GM19043 (cell line): ENCODE data around the gene CLCF1.

Experiments used
- ATAC-seq: cut with Tn5 transposase; IDR thresholded peaks from one replicate; pipeline ENCODE4 v1.9.1; 2021; ENCODE audit warnings: low read depth; ENCODE audit not compliant: unreplicated experiment

The CLCF1 gene

DNA sequence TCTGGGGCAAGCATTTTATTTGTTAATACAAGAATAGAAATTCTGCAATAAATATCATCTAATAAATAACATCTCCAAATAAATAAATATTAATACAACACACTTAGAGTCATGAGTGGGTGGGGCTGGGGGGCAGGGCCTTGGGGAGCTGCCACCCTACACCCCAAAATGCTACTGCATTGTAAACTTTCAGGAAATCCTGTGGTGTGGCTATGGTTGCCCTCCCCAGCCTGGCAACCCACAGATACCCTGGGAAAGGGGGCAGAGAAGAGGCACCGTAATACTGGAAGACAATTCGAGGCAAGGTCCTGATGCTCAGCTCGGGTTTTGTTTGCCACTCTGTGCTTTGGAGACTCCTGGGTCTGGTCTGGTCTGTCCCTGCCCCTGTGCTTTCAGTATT lies 9.2 kb downstream of the CLCF1 start:
- ATAC-seq = no peak

DNA sequence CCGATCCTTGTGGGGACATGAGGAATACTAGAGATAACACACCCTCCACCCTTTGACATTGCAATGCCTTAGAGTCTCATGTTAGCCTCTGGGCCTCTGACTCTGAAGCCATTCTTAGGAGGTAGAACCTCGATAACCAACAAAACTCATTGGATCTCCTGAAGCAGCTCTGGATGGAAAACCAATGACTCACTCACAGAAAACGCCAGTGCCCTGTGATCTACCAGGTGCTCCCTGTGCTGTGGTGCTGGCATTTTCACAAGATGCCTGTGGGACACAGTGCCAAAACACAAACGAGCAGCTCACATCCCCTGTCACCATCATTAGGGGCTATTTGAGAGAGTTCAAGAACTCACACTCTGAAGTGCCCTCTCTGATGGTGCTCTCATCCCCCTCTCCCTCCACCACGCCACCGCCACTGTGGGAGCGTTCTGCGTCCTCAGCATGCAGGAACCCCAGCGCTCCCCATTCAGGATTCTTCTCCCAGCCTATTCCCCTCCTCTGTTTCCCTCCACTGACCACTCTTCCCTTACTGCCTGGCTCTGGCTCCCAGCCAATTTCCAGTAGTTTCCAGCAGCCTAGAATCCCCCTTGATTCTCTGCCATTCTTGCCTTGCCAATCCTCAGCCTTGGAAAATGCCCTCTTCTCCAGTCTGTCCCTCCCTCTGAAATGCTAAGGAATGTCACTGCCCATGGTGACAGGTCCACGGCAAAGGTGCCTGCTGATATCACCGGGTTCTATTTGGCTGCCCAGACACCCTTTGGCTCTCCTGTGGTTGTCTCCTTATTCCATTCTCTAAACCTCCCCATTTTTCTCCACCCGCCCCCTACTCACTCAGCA lies 15.3 kb downstream of the CLCF1 start:
- no peak for ATAC-seq

DNA sequence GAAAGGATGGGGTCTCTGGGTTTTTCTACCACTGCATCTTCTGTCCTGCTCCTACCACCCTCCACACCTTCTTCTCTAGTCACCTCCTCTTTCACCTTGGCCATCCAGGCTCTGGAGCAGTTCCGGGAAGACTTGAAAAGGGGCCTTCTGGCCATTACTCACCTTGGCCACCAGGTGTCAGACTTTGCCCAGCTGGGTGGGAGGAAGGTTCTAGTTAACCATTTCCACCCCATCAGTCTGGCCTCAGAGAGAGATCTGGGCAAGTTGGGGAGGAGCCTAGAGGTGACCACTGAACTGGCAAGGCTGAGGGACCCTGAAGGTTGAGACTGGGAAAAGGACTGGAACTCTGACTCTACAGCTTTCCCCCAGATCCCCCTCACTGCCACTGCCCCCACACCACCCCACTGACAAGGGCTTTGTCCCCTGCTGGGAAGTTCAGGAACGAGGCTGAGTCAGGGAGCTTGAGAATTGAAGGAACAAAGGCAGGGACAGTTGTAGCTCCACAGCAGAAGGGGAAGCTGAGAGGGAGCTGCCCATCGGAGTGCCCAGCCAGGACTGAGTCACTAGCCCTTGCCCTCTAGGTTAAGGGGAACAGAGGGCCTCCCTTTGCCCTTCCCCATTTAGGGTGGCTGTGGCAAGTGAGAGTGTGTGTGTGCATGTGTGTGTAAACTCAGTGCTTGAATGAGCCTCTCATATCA lies 16.4 kb downstream of the CLCF1 start:
- ATAC-seq = no peak

DNA sequence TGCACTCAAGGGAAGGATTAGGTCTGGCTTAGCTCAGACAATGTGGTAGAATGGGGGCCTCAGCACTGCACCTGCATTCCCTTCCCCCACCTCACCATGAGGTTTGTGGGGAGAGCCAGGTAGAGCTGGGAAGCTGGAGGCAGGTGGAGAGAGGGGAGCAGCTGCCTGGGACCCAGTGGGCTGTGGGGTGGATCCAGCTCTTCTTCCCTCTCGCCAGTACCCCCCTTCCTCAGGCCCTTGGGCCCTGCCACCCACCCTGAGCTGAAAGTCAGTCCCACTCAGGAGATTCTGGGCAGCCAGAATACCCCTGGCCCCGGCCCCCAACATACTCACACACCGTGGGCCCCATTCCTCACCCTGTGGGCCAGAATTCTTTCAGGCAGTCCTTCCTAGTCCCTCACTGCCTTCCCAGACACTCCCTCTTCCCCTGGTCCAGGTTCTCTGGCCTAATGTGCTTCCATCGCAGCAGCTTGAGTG lies 17.0 kb downstream of the CLCF1 start:
- ATAC-seq = no peak

DNA sequence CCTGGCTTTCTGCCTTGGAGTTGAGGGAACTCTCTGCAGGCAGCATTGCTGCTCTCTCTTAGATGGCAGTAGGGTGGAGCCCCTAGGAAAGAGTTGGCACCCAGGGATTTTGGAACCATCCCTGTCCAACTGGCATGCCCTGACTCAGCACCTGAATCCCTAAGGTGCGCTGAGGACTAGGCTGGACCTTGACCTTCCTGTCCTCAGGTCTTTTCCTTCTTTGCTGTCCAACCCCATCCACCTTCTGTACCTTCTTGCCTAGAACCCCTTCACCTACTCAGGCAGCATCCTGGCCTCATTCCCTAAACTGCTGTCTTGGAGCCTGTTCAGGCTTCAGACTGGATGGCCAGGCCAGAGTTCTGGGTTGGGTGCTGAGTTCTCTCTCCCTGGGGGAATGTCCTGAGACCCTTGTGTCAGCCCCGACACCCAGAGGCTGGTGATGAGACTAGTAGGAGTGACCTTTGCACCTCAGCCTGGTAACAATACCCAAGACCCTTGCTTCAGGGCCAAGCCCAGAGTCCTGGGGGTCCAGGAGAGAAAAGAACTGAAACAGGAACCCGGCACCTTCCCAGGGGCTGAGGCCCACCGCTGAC lies 17.5 kb downstream of the CLCF1 start:
- ATAC-seq = no peak

DNA sequence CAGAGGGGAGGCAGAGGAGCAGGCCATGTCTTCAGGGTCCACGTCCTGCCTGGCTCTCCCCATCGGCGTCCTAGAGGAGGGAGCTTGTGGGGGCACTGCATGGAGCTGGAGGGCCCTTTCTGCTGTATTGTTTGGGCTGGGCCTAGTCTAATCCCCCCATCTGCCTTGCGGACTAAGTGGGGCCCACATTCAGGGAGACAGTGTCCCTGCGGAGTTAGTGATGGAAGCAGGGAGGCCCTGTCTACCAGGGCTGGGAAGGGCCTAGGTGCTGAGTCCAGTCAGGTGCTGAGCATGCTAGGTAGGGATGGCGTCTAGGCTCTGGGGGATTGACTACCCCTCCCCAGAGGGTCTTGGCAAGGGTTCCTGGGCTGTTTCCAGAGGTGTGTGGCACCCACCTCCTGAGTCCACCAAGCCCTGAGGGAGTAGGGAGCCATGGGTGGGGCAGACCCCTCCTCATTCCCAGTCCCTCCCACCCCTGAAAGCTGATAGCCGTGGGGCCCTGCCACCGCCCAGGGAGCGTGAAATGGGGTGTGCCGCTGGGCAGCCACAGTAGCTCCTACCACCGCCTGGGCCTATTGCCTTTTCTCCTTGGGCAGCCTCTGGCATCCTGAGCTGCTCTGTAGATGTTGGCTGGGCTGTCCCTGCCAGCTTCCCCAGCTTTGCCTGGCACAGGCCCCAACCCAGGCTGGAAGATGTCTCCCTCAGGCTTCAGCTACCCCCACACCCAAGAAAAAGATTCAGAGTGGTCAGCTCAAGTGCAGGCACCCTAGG lies 18.2 kb downstream of the CLCF1 start:
- no peak for ATAC-seq

DNA sequence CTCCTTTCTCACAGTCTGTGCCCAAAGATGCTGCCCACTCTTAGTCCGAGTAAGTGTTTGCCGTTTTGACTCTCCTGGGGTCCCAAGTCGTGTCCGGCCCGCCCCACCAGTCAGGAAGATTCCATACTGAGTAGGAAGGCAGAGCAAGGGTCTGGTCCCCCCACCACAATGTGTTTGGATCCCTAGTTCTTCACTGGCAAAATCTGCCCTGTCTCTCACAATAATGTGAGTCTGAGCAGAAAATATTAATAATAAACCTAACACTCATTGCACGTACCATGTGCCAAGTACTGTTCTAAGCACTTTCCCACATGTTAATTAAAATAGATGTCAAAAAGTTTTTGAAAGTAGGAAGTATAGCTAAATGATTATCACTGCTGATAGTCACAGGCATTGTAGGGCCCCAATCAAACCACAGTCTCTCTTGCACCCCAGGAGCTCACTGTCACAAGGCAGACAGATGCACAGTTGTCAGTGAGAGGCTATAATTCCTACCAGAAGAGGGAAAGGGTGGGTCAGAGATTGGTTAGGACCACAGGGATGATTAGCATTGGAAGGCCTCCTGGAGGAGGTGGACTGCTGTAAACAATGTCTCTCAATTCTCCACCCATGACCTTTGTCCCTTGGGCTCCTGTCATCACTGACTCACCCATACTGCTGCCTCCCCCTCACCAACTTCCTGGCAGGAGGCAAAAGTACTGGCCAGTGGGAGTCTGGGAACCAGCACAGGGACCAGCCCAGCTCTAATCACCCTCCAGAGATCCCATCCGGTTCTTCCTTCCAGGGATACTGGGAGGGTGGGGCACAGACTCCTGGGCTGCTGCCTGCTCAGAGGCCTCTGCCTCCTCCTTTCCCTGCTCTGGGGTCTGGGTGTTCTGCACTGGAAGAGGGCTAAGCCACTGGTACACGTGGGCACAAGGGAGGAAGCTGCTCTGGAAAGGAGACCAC lies 19.0 kb downstream of the CLCF1 start:
- no peak for ATAC-seq

DNA sequence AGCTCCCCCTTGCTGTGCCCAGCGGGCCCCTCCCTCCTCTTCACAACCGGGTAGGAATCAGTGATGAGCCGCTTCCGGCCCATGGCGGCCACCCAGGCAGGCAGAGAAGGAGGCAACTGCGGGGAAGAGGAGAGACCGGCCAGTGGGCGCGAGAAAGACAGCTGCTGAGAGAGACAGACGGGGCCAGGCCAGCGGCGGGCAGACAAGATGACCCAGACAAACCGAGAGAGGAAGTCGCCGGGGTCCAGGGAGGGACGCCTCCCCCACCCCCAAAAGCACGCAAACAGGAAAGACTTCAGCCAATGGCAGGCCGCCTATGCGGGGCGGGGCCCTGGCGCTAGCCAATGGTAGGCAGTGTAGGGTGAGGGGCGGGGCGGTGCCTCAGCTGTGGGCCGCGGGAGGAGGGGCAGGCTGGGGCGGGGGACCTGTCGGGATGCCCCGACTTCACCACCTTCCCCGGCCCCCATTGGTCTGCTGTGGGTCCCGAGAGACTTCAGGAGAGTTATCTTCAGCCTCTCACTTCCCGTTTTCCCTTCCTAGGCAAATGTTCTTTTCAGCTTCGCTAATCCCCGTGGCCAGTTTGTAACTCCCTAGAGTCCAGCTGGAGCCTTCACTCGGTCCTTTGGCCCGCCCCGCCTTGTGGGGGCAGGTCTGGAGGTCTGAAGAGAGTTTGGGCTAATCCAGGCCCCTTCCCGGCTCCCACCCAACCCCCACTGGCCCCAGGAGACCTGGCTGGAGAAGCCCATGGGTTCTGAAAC lies 19.9 kb downstream of the CLCF1 start, which contains the start of gene POLD4:
Gene POLD4 (minus strand): TSS at position 230 of the 758 bp plus-strand sequence. CDS start 147 bp downstream, at position 83.
- peak; percentile 70 for ATAC-seq

DNA sequence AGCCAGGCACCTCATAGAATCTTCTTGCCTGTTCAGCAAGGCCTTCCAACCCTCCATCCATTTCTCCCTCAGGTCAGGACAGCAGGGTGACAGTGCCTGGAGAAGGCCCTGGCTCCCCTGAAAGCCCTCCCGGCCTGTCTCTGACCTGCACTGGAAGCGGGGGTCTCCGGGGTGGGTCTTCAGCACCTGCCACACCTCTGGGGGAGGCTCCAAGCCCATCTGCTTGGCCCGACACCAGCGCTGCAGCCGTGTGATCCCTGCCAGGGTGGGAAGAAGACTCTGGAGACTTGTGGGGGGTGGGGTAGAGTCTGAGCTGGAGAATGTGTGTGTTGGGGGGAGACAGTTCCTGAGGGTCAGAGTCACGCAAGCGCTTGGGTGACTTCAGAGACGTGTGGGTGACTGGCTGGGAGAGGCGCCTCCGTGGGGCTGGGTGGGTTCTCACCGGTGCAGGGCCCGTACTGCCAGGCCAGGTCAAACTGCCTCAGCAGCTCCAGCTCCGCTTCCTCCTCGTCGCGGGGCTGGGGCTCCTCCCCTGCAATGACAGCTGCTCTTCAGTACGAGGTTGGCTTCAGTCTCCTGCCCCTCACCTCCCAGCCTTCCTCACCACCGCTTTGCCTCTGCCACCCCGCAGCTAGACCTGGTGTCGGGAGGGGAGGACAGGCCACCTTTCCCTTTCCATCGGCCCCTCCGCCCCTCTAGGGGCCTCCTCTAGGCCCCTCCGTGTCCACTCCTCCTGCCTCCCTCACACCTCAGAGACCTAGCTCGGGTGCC lies 20.7 kb downstream of the CLCF1 start:
- ATAC-seq = peak; percentile 9

DNA sequence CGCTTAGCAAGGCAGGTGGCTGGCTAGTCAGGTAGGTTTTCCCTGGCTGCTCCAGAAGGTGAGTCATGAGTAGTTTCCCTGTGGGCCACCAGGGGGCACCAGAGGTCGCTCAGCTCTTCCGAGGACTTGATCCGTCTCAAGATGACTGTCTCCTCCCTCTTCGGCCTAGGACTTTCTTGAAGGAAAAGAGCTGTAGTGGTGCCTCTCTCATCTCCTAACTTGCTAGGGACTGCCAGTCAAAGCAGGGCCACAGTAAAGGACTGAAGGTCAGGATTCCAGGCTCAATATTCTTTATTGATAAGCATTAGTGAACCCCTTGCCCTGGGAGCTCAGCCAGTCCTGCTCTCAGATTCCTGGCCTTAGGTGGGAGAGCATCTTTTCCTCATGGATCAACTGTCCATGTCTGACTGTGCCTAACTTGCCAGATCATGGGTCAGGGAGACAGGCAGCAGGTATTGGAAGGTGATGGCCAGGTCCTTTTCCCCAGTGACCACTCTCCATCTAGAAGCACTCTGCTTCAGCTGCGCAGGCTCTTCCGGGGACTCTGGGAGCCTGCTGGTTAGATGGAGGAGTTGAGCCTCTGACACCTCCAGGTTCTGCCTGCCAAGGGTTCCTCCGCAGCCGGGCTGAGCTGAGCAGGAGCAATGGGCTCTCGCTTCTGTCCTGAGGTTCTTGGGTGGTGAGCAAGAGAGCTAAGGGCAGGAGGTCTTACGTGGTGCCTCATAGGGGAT lies 22.0 kb downstream of the CLCF1 start:
- ATAC-seq = no peak

DNA sequence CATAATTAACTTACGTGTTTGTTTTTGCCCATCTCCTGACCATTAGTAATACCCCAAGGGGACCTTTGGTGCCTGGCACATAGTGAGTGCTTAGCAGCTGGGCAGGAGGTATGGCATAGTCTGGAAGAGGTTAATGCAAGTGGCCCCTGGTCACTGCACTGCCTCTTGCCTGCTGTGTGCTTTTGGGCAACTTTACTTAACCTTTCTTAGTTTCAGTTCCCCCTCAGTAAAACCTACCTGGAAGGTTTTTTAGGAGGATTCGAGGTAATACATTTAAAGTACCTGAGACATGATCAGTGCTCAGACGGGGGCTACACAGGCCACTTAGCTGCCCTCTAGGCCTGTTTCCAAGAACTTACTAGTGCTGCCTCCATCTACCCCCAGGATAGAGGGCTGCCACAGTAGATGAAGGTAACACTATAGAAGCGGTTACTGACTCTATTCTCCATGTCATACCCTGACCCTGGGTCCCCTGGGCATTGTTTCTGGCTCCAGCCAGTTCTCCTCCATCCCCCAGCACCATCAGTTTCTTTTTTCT lies 23.4 kb downstream of the CLCF1 start:
- ATAC-seq = no peak

DNA sequence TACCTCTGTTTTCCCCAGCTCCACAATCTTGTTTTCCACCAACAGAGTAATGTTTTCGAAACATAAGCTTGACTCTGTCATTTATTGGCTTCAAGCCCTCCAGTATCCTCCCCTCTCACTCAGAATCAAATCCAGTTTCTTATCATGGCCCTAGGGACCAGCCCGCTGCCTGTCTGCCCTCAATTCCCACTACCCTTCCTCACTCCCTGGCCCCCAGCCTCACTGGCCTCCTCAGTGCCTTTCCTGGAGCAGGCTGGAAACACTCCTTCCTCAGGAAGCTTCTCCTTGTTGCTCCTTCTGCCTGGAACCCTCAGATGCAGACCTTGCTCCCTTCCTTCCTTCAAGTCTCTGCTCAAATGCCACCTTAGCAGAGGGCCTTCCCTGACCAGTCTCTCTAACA lies 23.9 kb downstream of the CLCF1 start:
- ATAC-seq = no peak

DNA sequence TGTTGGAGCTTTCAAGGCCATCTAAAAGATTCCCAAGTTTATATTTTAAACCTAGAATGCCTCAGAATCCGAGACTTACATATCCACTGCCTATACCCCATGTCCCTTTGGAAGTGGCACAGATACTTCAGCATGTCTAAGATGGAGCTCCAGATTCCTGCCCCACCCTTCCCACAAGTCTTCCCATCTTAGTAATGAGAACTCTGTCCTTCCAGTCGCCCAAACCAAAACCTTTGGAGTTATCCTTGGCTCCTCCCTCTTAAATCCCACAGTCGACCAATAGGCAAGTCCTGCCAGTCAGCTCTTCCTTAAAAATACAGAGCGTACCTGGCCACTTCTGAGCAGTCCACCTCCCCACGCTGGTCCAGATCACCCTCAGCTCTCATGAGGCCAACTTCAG lies 24.4 kb downstream of the CLCF1 start:
- ATAC-seq = no peak

DNA sequence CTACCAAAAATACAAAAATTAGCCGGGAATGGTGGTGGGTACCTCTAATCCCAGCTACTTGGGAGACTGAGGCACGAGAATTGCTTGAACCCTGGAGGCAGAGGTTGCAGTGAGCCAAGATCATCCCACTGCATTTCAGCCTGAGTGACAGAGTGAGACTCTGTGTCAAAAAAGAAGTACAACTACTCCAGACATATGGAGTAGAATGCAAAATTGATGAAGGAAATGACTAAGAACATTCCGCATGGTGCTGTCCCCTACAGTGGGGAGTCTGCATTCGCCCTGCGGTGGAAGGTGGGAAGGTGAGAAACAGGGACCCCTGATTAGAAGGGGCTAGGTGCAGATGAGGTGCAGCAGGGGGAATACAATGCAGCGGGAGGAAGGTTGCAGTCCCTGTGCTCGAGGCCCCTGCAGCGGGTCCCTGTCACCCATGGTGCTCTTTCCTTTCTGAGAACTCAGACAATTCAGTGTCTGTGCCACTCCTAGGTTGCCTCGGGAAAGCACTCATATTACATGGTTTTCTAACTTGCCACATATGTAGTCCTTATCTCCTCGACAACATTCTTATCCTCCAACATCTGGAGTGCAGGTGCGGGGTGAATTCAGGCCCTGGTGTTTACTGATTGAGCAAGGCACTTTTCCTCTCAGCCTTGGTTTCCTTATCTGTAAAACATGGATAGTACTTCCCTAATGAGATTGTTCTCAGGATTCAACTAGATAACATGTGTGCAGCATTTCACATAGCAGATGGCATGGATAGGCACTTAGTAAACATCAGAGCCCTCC lies 25.2 kb downstream of the CLCF1 start:
- ATAC-seq = no peak

DNA sequence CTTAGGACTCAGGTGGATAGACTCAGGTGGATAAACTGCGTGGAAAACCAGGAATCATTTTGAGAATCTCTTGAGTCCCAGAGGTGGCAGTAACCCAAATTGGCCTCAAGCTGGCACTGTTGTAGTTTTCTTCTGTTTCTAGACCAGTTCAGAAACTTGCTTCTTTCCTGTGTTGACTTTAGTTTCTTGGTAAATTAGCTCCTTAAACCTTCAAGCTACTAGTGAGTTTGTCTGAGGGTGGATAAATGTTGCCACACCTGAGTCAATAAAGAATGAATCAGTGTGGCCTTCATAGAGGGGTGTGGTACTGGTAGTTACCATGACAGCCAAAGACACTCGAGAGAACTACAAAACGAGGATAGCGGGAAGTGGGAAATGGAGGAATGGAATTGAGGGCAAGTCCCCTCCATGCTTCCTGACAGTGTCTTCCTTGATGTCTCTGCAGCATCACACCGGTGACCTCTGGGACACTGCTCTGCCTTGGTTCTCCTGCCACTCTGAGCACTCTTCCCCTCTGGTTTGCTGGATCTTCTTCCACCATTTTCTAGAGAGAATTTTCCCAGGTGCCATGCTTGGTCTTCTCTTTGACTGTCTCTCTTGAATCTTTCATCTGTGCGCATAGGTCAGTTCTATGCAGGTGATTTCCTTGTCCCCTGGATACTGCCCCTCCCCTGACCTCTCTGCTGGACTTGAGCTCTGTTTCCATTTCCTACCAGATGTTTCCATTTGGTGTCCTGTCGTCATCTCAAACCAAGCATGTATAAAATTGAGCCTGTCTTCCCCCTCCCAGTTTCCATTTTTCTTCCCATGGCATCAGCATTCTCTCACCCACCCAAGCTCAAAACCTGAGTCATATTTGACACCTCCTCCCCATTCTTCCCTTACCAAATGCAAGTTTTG lies 27.2 kb downstream of the CLCF1 start:
- no peak for ATAC-seq
